NCI-H2081 treated with DMSO at 0.1 percent for 48 hours (cell line): Measurements from ENCODE around the gene SNX25.
"Not testable (repeated sequence)": the region's sequence is repeated elsewhere in the genome, so short reads cannot be mapped to it uniquely, and the experiment has no call there.

Source experiments
- DNase-seq: peaks from one replicate; lab custom pipeline; 2025; lab: John Stamatoyannopoulos, UW

Gene SNX25

DNA sequence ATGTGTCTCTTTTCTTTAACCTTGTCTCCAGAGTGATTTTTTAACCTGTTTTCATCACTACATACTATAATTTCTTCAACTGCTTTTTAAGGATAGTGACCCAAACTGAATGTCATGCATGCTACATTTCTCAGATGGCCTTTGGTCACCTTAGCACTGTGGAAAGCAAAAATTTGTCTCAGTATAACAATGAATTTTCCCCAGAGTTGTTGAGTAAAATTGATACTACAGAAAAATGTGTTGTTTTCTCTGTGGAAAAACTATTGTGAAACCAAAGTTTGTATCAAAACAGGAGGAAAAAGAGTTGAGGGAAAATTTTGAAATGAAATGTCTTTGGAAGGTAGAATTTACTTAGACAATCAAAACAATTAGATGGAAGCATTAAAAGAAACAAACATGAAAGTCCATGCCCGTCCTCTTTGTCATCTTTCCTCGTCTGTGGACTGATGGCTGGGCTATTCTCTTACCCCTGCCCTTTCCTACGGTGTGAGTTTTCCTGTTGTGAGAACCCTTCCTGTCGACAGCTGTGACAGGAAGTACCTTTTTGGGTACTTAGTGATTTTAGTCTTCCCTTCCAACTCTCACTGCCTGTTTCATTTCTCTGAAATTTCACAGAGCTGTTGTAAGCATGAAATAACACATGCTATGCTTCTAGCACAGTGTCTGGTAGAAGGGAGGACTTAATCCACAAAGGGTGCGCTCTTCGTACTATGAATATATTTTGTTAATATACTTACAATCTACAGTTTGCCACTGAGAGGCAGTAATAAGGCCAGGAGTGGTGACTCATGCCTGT is 135.5 kb downstream of the SNX25 start:
- DNase-seq, result no peak

GRCh38 chr4:185346975-185347601 is 137.7 kb downstream of the SNX25 start:
- no peak for DNase-seq

GRCh38 chr4:185351691-185352090 is 142.3 kb downstream of the SNX25 start:
- DNase-seq, result no peak

GRCh38 chr4:185352202-185352601 is 142.8 kb downstream of the SNX25 start:
- no peak for DNase-seq

GRCh38 chr4:185352741-185353140 is 143.3 kb downstream of the SNX25 start:
- no peak for DNase-seq

DNA sequence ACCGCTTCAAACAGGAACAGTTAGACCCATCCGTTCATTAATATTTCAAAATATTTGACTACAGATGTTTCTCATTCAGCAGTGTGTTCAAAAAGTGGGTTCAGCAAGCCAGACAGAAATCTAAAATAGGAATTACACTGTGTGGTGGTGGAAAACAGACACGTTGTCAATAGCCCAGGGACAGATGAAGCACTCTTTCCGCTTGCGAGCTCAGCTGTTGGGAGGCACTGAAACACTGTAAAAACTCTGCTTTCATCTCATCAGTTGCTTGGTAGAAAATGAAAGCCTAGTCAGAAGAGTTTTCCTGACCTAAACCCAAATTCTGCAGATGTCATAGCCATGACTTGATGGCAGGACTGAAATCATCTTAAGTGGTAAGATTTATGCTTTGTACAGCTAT is 147.8 kb downstream of the SNX25 start:
- DNase-seq, result no peak

GRCh38 chr4:185357733-185358440 is 148.5 kb downstream of the SNX25 start:
- no peak for DNase-seq

- DNase-seq, result no peak
Measured at GRCh38 chr4:185358514-185358913, 149.1 kb downstream of the SNX25 start.

DNA sequence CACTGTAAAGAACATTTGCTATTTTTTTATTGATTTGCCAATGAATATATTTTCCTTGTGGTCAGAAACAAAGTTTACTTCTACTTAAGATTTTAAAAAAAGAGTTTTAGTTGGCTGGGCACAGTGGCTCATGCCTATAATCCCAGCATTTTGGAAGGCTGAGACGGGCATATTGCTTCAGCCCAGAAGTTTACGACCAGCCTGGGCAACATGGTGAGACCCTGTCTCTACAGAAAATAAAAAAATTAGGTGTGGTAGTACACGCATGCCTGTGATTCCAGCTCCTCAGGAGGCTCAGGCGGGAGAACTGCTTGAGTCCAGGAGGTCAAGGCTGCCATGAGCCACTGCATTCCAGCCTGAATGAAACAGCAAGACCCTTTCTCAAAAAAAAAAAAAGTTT is 149.6 kb downstream of the SNX25 start:
- no peak for DNase-seq

GRCh38 chr4:185359767-185360446 is 150.5 kb downstream of the SNX25 start:
- DNase-seq, result no peak

DNA sequence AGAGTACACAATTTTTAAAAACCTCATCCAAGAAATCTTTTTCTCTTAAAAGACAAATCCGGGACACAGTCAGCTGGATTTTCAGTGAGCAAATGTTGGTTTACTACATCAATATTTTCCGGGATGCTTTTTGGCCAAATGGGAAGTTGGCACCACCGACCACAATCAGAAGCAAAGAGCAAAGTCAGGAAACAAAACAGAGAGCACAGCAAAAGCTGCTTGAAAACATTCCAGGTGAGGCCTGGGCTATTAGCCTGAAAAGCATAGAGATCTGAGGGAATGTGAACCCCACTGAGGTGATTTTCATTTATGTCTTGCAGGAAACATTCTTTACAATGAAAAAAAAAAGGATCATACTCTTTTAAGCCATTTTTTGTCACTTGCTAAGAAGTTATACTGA is 152.5 kb downstream of the SNX25 start:
- DNase-seq, result no peak

- DNase-seq, result not testable (repeated sequence)
Measured at GRCh38 chr4:185362570-185362969, 153.2 kb downstream of the SNX25 start.

GRCh38 chr4:185363251-185363650 is 153.9 kb downstream of the SNX25 start:
- no peak for DNase-seq

DNA sequence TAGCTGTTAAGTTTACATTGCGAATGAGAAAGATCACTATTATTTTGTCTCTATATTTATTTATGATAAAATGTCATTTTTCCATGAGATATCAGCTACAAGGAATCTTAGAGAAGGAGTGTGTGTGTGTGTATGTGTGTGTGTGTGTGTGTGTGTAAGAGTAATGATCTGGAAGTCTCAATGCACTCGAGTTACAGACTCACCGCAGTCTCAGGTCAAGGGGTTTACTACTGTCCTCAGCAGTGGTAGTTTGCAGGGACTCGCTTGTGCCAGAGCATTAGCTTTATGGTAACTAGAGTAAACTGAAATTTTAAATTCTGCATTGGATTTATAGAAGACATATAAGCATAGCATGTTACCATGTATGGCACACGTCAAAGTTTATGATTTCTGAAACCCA is 155.5 kb downstream of the SNX25 start:
- no peak for DNase-seq

DNA sequence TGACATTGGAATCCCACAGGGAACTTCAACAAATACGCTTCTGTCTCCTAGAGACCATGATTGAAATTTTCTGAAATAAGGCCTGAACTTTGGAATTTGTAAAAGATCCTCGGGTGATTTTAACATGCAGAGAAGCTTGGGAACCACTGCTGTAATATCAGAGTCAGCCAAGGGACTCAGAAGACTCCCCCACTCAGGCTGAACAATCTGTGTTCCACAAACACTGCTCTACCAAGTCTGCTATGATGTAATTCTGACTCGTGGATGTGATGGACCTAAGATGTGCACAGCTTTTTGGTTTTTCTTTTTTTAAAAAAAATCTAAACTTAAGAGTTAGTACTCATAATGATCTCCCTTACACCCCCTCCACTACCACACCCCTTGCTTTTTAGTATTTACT is 160.3 kb downstream of the SNX25 start:
- DNase-seq, result no peak

DNA sequence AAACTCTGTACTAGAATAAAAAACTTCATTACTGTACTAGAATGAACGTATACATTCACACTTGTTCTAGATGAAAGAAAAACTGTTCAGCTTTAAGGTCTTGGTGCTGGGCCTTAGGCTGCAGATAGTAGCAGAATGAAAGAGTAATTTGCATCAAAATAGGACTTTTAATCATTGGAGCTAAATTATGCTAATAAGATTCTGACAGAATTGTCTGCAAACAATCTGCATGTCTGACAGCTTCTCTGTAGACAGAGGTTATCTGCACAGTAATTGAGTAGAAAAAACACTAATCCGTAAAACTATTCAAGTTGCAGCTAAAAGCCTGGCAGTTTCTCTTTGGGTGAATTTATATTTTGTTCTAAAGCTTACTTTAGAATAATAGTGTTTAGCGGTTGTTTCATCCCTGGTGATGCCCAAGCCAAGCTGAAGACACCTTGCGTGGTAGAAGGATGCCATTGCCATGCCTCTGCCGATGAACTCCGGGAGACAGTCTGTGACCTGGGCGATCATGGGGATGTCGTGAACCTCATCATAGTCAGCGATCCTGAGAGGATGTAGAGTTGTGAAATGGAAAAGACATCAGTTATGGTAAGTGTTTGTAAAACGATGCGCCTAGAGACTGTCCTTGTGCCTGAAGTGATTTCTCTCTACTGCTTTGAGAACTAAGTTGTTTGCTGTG is 161.0 kb downstream of the SNX25 start:
- no peak for DNase-seq

GRCh38 chr4:185371702-185372101 is 162.3 kb downstream of the SNX25 start:
- no peak for DNase-seq

- DNase-seq, result no peak
Measured at GRCh38 chr4:185374027-185374426, 164.6 kb downstream of the SNX25 start.

DNA sequence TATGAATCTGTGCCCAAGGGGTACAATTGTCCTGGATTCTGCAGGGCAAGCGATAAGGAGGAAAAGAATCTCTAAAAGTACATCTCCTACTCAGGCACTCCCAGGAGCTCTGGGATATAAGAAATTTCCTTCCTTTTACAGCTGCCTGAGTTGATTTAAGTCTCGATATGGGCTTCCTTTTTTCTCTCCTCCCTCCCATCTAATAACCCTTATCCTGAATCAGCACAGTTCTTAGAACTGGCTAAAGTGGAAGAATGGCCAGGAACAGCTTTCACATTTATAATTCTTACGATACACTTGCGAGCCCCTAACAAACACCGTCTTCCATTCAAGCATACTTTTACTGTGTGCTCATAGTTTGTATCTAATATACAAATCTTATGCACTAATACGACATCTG is 165.2 kb downstream of the SNX25 start:
- DNase-seq, result no peak

DNA sequence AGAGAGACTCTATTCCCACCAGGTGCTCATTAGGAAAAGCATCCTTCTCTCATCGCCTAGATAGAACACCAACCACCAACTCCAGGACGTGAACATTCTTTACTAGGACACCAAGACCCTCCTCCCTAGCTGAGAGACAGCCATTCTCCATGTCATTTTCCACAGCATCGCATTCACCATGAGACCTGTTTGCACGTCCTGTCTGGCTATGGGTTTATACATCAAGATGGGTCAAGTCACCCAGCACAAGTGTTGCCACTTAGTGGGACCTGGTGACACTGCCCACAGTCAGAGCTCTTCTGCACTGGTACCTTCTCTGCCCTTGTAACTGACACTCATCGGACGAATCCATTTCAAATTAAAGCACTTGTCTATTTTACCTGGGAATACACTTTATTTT is 168.9 kb downstream of the SNX25 start:
- no peak for DNase-seq

DNA sequence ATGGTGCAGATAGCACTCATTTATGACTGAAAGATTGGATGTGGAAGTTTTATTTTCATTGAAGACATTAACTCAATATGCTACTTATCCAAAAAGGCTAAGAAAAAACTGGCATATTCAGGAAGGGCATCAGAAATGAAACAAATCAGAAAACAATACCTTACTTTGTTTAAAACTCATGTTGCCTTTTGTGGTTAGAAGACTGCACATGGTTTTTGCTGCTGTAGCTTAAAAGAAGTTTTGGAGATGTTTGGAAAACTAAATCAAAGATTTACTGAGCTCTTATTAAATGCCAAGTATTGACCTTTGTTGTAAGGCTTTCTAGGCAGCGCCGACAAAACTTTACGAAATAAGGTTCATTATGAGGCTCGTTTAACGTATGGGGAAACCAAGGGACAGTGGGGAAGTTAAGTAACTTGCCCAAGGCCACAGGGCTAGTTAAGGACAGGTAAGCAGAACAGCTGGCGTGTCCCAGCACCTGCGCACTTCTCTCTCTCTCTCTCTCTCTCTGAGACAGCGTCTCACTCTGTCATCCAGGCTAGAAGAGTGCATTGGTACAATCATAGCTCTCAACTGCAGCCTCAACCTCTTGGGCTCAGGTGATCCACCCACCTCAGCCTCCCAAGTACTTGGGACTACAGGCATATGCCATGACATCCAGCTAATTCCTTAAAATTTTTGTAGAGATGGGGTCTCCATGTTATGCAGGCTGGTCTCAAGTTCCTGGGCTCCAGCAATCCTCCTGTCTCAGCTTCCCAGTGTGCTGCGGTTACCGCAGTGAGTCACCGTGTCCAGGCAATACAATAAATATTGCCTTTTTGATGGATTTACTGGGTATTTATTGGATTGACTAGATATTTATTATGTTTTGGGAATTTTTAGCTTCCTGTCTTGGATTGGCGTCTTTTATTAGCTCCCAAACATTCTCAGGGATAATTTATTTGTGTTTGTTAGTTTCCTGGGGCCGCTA is 170.2 kb downstream of the SNX25 start:
- no peak for DNase-seq
